ENCODE data around the gene CDK5RAP2.

GRCh38 chr9:120399940-120400339 is 180.0 kb downstream of the CDK5RAP2 start:
- TF ChIP-seq CTCF (conservative IDR thresholded peaks at IDR 0.05) (no peak), ZFX (IDR thresholded peaks at IDR 0.05) (no peak)

All from C4-2B (cell line).